ENCODE data around the gene ITGA2B.

- no peak for TF ChIP-seq POLR2A (IDR thresholded peaks at IDR 0.05; ENCODE audit: low read depth, low read length)
- TF ChIP-seq POLR2AphosphoS5 (IDR thresholded peaks at IDR 0.05; ENCODE audit: low read depth, low read length): no peak
Observed at GRCh38 chr17:44326861-44327444, 62.5 kb downstream of the ITGA2B start.
